ENCODE measurements around the gene PSG6.
A peak's percentile ranks its signal among the peaks of the same experiment; 100 is the strongest.
"Not testable (repeated sequence)": the region's sequence is repeated elsewhere in the genome, so short reads cannot be mapped to it uniquely, and the experiment has no call there.

DNA sequence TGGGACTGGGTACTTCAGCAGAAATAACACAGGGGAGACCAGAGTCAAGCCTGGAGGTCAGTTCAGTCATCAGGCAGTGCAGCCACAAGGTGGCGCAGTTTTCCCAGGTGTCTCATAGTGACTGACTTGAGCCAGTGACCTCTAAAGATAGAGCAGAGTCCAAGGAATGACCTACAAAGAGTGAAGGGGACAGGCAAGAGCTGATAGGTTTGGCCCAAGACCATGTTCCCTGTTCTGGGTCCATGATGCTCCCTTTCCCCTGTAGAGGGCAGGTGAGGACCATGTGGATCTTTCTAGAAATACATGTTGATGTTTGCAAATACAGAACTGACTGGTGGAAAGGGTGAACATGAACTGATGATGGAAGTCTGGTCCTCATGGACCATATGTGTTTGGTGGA lies 12.5 kb upstream of the PSG6 start:
- TF ChIP-seq CTCF (IDR thresholded peaks at IDR 0.05) = peak in 1 of 4 experiments; percentile 23
- not testable (repeated sequence) for TF ChIP-seq POLR2AphosphoS5, EP300 (IDR thresholded peaks at IDR 0.05)
